ENCODE measurements around the gene NRP2.

GRCh38 chr2:205659922-205660321 lies 22.4 kb upstream of the NRP2 start:
- TF ChIP-seq CTCF (IDR thresholded peaks at IDR 0.05) (no peak), EZH2phosphoT487 (IDR thresholded peaks at IDR 0.05) (no peak)
